MCF 10A (cell line): ENCODE measurements around the gene KRT4. TPM values are rescaled to one million over a fixed set of nuclear protein-coding genes. Genes with fewer than 3 reads are reported as not detected.

Source experiments
- BruUV-seq: library from RNA; stranded (reverse); fragments of 400-500 nt; replicated peaks from 2 replicates; lab custom pipeline; 2021; lab: Mats Ljungman, UMichigan
- CTCF ChIA-PET: fragments of 300-600 bp; sonication (Branson Sonifier 250); formaldehyde crosslinking; extraction: SDS; loops from one replicate; lab custom pipeline; 2021; ENCODE audit warnings: antibody characterized with exemption, inconsistent platforms; lab: Yijun Ruan, JAX
- POLR2A ChIA-PET: fragments of 300-600, 350-650 bp; sonication (Branson Sonifier 250); formaldehyde crosslinking; extraction: SDS; loops from one replicate; lab custom pipeline; 2020; ENCODE audit warnings: antibody characterized with exemption, inconsistent platforms; lab: Yijun Ruan, JAX
- DNase-seq: peaks from one replicate; pipeline ENCODE4 v3.0.0-alpha.2; 2018; ENCODE audit not compliant: unreplicated experiment
- H3K27ac Mint-ChIP-seq: one replicate; pipeline ENCODE4 v1.8.0; 2022; ENCODE audit warnings: mild to moderate bottlenecking, low read depth, mixed read lengths; ENCODE audit not compliant: unreplicated experiment
- H3K27me3 Mint-ChIP-seq: one replicate; pipeline ENCODE4 v1.8.0; 2022; ENCODE audit warnings: mixed read lengths; ENCODE audit not compliant: insufficient read depth, unreplicated experiment
- H3K36me3 Mint-ChIP-seq: one replicate; pipeline ENCODE4 v1.8.0; 2022; ENCODE audit warnings: mild to moderate bottlenecking, moderate library complexity, mixed read lengths; ENCODE audit not compliant: insufficient read depth, unreplicated experiment
- H3K4me1 Mint-ChIP-seq: one replicate; pipeline ENCODE4 v1.8.0; 2022; ENCODE audit warnings: mixed read lengths; ENCODE audit not compliant: insufficient read depth, unreplicated experiment
- H3K4me3 Mint-ChIP-seq: one replicate; pipeline ENCODE4 v1.8.0; 2022; ENCODE audit warnings: mild to moderate bottlenecking, moderate library complexity, mixed read lengths; ENCODE audit not compliant: unreplicated experiment
- H3K9me3 Mint-ChIP-seq: one replicate; pipeline ENCODE4 v1.8.0; 2022; ENCODE audit warnings: mixed read lengths; ENCODE audit not compliant: unreplicated experiment
- CTCF ChIP-seq: fragments of 200-600 bp; IDR thresholded peaks from one replicate; pipeline ENCODE4 v1.8.0; 2022; ENCODE audit warnings: antibody characterized with exemption, mild to moderate bottlenecking; ENCODE audit not compliant: unreplicated experiment
- intact Hi-C: fragments of 100-400 bp; cut with micrococcal nuclease; formaldehyde crosslinking; loops from 2 replicates; pipeline ENCODE4 v1.14.1; 2022
- total RNA-seq: library from RNA; stranded (reverse); gene quantifications from 2 replicates; pipeline ENCODE4 v1.2.3, GENCODE V29; 2022

Gene KRT4
- total RNA-seq, 1 experiment from 2014 or later, result not detected

DNA sequence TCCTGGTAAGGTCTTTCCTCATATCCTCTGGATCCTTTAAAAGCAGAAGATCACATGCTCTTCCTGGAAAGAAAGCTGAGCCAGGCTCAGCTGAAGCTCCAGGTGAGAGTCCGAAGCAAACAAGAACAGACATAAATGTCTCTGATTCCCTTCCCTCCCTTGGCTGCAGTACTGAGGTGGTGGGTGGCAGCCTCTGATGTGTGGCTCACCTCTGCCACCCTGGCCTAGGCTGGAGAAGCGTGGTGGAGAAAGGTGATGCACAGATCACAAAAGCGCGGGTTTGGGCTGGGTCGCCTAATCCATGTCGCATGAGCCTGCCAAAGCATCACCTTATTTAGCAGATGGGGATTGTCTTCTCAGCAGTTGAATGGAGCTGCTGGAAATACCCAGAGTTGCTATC, 34.0 kb downstream of the KRT4 start:
- POLR2A ChIA-PET, result no interaction called here

DNA sequence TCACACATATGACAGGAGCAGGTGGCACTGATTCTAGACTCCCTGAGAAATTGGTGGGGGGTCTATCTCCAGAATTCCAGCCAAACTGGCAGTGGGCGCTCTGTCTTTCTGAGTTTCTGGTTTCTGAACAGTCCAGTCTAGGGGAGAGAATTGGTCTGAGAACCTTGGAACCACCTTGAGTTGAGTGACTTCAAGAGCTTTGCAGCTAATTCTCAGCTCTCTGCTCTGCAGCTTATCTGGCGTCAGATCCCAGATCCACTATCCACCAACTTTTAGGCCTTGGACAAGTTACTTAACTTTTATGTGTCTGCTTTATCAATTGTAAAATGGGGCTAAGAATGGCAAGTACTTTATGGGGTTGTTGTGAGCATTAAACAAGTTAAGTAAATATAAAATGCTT, 35.1 kb downstream of the KRT4 start:
- intact Hi-C loops, result no loop called here
- no TSS peak for BruUV-seq
- DNase-seq, result no peak
- TF ChIP-seq CTCF, result no peak
- Mint-ChIP-seq H3K27me3 (peaks cover 62% of the 10 kb centered on the region), H3K4me1 (no peaks in the 10 kb centered on the region), H3K36me3 (no peaks in the 10 kb centered on the region), H3K4me3 (no peak overlapping the region), H3K9me3 (no peaks in the 10 kb centered on the region), H3K27ac (no peak overlapping the region)
- POLR2A ChIA-PET, result interaction anchor here (0.5 to 0.7 kb wide), 2 partner anchors 26 to 81 kb away, joined by 3 read pairs; no protein-coding TSS in a partner anchor
- CTCF ChIA-PET, result no interaction called here

More for the DNA sequence above, 34.0 kb downstream of the KRT4 start:
- Mint-ChIP-seq H3K4me3 (no peak overlapping the region), H3K4me1 (no peaks in the 10 kb centered on the region), H3K9me3 (no peaks in the 10 kb centered on the region), H3K27me3 (peaks cover 72% of the 10 kb centered on the region), H3K36me3 (no peaks in the 10 kb centered on the region), H3K27ac (no peak overlapping the region)
- TF ChIP-seq CTCF, result no peak
- intact Hi-C loops, result no loop called here
- no TSS peak for BruUV-seq
- CTCF ChIA-PET, result no interaction called here
- no peak for DNase-seq

- Mint-ChIP-seq H3K27ac (no peak overlapping the region), H3K36me3 (no peaks in the 10 kb centered on the region), H3K4me3 (no peak overlapping the region), H3K27me3 (peaks cover 68% of the 10 kb centered on the region), H3K4me1 (no peaks in the 10 kb centered on the region), H3K9me3 (no peaks in the 10 kb centered on the region)
- ChIA-PET CTCF (no interaction called here), POLR2A (no interaction called here)
- intact Hi-C loops, result no loop called here
- no TSS peak for BruUV-seq
- TF ChIP-seq CTCF, result no peak
- no peak for DNase-seq
These were observed 36.4 kb downstream of the KRT4 start for GRCh38 chr12:52777566-52777965.

DNA sequence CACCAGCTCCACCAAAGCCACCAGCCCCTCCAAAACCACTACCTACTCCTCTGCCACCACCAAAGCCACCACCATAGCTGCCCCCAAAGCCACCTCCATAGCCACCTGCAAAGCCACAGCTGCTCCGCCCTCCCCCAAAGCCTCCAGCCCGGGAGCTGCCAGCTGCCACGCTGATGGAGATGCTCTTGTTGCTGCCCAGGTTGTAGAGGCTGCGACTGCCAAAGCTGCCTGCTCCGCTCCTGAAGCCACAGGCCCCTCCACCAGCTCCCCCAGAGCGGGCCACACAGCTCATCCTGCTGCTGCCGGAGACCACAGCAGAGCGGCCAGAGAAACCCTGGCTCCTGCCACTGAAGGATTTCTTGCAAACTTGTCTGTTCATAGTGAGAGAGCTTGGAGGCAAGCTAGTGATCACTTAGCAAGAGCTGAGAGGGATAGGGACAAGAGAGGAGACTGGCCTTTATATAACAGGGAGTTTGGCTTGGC, 37.0 kb downstream of the KRT4 start, which contains the start of gene KRT76:
TSS of gene KRT76 (minus strand) at position 433 of the 483 bp plus-strand sequence. CDS start at position 379, 54 bp downstream.
- POLR2A ChIA-PET, result no interaction called here
- Mint-ChIP-seq H3K36me3 (no peaks in the 10 kb centered on the region), H3K4me1 (no peaks in the 10 kb centered on the region), H3K27ac (no peak within 1 kb of the TSS), H3K27me3 (peaks cover 74% of the 10 kb centered on the region), H3K4me3 (no peak within 1 kb of the TSS), H3K9me3 (no peaks in the 10 kb centered on the region)
- CTCF ChIA-PET, result no interaction called here
- BruUV-seq, result no TSS peak
- DNase-seq, result no peak
- intact Hi-C loops, result no loop called here
- TF ChIP-seq CTCF, result no peak
